Transverse colon (tissue), 4 donors: ENCODE measurements around the gene MYO1B.

Source experiments
- EP300 ChIP-seq: sonication (generic); formaldehyde crosslinking; IDR thresholded peaks from one replicate; pipeline ENCODE4 v1.6.1; 2017; ENCODE audit warnings: antibody characterized with exemption, low read depth
- POLR2A ChIP-seq: fragments of 450-650 bp; IDR thresholded peaks from one replicate; pipeline ENCODE4 v1.6.1; 2016; ENCODE audit warnings: antibody characterized with exemption, mild to moderate bottlenecking, moderate library complexity
- POLR2AphosphoS5 ChIP-seq, 3 donors: sonication (generic); formaldehyde crosslinking; IDR thresholded peaks; one replicate each; pipeline ENCODE4 v1.6.1; 2016; ENCODE audit warnings: antibody characterized with exemption in 3 of 3
- TF ChIP-seq, protein P1 (sequence below), 5 experiments: fragments of 200-600 bp in 3 of 5; fragments of 450-650 bp in 2 of 5; sonication (generic) in 3 of 5; IDR thresholded peaks; 1 replicate in 2 of 5; 2 replicates in 3 of 5; pipeline ENCODE4 v1.5.1; 2016 to 2017; ENCODE audit warnings: antibody characterized with exemption in 5 of 5, inconsistent platforms in 3 of 5, mild to moderate bottlenecking in 2 of 5, moderate library complexity in 1 of 5

DNA sequence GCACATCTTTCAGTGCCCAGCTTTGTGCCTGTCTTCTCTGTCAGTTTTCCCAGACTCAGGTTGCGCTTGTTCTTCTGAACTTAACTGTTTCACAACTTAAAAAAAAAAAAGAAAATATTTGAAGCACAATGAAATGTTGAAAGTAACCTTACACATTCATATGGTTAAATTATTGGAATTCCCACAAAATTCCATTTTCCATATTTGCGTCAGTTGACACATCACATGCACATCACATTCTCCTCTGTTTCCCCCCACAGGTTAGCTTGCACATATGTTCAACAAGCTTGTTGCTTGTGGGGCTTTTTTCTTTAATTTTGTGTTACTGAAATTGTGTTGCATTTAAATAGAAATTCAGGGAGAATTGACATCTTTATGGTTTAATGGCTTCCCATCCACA is 8.3 kb downstream of the MYO1B start:
- TF ChIP-seq POLR2A: no peak
- TF ChIP-seq, protein P1, sequence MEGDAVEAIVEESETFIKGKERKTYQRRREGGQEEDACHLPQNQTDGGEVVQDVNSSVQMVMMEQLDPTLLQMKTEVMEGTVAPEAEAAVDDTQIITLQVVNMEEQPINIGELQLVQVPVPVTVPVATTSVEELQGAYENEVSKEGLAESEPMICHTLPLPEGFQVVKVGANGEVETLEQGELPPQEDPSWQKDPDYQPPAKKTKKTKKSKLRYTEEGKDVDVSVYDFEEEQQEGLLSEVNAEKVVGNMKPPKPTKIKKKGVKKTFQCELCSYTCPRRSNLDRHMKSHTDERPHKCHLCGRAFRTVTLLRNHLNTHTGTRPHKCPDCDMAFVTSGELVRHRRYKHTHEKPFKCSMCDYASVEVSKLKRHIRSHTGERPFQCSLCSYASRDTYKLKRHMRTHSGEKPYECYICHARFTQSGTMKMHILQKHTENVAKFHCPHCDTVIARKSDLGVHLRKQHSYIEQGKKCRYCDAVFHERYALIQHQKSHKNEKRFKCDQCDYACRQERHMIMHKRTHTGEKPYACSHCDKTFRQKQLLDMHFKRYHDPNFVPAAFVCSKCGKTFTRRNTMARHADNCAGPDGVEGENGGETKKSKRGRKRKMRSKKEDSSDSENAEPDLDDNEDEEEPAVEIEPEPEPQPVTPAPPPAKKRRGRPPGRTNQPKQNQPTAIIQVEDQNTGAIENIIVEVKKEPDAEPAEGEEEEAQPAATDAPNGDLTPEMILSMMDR (IDR thresholded peaks at IDR 0.05): no peak
- no peak for TF ChIP-seq POLR2AphosphoS5 (IDR thresholded peaks at IDR 0.05)
- no peak for TF ChIP-seq EP300
